ENCODE results near the gene JAM3. TPM values are rescaled to one million over a fixed set of nuclear protein-coding genes. Genes with fewer than 3 reads are reported as not detected.

The JAM3 gene
- total and polyA plus RNA-seq, 2 of the 8 experiments (the other 6 are each of a cell fraction or from before 2014, with no cell fraction given) = 19.6 to 42.8 TPM

- H2BK20ac ChIP-seq (ENCODE audit: low read length) = no peak overlapping the region
- FAIRE-seq = peak; percentile 94
- no peak overlapping the region for H3K4ac ChIP-seq (replicated peaks; ENCODE audit: insufficient read length, low read depth, low read length)
- no peak overlapping the region for H2AFZ ChIP-seq (ENCODE audit: low read length)
- H3K14ac ChIP-seq (ENCODE audit: insufficient read length) = no peak overlapping the region
- no peak overlapping the region for H3K4me3 ChIP-seq (ENCODE audit: extremely low read depth in 1 of 4, insufficient read depth in 2 of 4, low read depth in 3 of 4, low read length in 4 of 4)
- H3K79me2 ChIP-seq (ENCODE audit: control insufficient read depth in 1 of 2, insufficient read depth in 2 of 2, low read length in 2 of 2) = peaks cover 0 to 7% of the 10 kb centered on the region in 2 experiments; a peak in 2 of 4 replicates
- no peaks in the 10 kb centered on the region for H3K9me3 ChIP-seq (ENCODE audit: insufficient read depth in 2 of 2, low read depth in 1 of 2, low read length in 1 of 2)
- no peak overlapping the region for H2BK120ac ChIP-seq (replicated peaks; ENCODE audit: low read depth, low read length)
- WGBS, 2 experiments (ENCODE audit: extremely low coverage in 1 of 2, insufficient coverage in 1 of 2, insufficient read length in 1 of 2, insufficient replicate concordance in 2 of 2, low coverage in 1 of 2, low lambda C conversion rate in 2 of 2, missing lambda C conversion rate in 1 of 2) = 63% methylated on average over 3 of the region's 3 CpGs; no CpG with 5 or more reads in 1 of the 2 experiments
- H3K36me3 ChIP-seq (ENCODE audit: control insufficient read depth in 2 of 4, insufficient read depth in 4 of 4, low read length in 3 of 4) = no peaks in the 10 kb centered on the region; a peak in 1 of 8 replicates
- no peak overlapping the region for H4K8ac ChIP-seq (ENCODE audit: extremely low read depth, insufficient read depth, low read length)
- no peak overlapping the region for H3K23ac ChIP-seq (ENCODE audit: insufficient read length)
- no peak for DNase-seq (ENCODE audit: low read depth in 1 of 2, low spot score in 2 of 2)
- H4K5ac ChIP-seq (ENCODE audit: insufficient read length, low read depth, low read length) = no peak overlapping the region
- no peaks in the 10 kb centered on the region for H3K23me2 ChIP-seq (ENCODE audit: low read depth, low read length)
- H2BK12ac ChIP-seq (ENCODE audit: low read depth, low read length) = no peak overlapping the region
- TF ChIP-seq CTCF (IDR thresholded peaks at IDR 0.05; ENCODE audit: control extremely low read depth in 1 of 3, insufficient read depth in 1 of 3, low read depth in 1 of 3, low read length in 3 of 3) (peak in 2 of 3 experiments; percentile 68 to 75; a peak in 3 of 4 replicates), POLR2AphosphoS5 (IDR thresholded peaks at IDR 0.05; ENCODE audit: low read depth, low read length) (no peak), RAD21 (IDR thresholded peaks at IDR 0.05 in 1 of 2, conservative IDR thresholded peaks at IDR 0.05 in 1 of 2; ENCODE audit: low read depth in 2 of 2, low read length in 2 of 2) (peak; percentile 62 to 74)
- 0 out of 2 replicates have a peak, but pooled peaks cover 2% of the 10 kb centered on the region for H3K79me1 ChIP-seq (ENCODE audit: low read depth, low read length)
- no peak overlapping the region for H2AK5ac ChIP-seq (ENCODE audit: low read depth, low read length)
- H4K91ac ChIP-seq (replicated peaks; ENCODE audit: insufficient read length, low read length) = no peak overlapping the region
- ChIA-PET CTCF (ENCODE audit: partially characterized antibody) (interaction anchor here (0.6 to 7.2 kb wide), 25 partner anchors 10 to 567 kb away, joined by 3 to 86 read pairs (median 4); partner anchors contain the start of gene JAM3), POLR2A (ENCODE audit: partially characterized antibody) (no interaction called here)
- no peak overlapping the region for H2BK15ac ChIP-seq (ENCODE audit: low read length)
- H3K4me2 ChIP-seq (ENCODE audit: insufficient read depth in 1 of 2, low read depth in 2 of 2, low read length in 2 of 2) = no peak overlapping the region
- H3K18ac ChIP-seq (ENCODE audit: extremely low read depth, low read length) = no peak overlapping the region
- H3K56ac ChIP-seq (replicated peaks; ENCODE audit: insufficient read length, low read depth, low read length) = no peak overlapping the region
- no peak overlapping the region for H3K9ac ChIP-seq (replicated peaks in 1 of 4; ENCODE audit: extremely low read depth in 1 of 4, low read depth in 3 of 4, low read length in 3 of 4)
- H3K27me3 ChIP-seq (replicated peaks in 1 of 4; ENCODE audit: control insufficient read depth in 3 of 4, extremely low read depth in 1 of 4, insufficient read depth in 3 of 4, low read length in 3 of 4) = no peaks in the 10 kb centered on the region
- no peak overlapping the region for H3K27ac ChIP-seq (ENCODE audit: low read depth, low read length)
- peaks cover 0 to 4% (median 2%) of the 10 kb centered on the region in 4 experiments; a peak in 3 of 7 replicates for H3K4me1 ChIP-seq (replicated peaks in 1 of 4; ENCODE audit: control insufficient read depth in 3 of 4, insufficient read depth in 4 of 4, low read length in 3 of 4)
- no peaks in the 10 kb centered on the region for H4K20me1 ChIP-seq (replicated peaks in 1 of 2; ENCODE audit: control insufficient read depth in 1 of 2, insufficient read depth in 2 of 2, low read length in 2 of 2)
- no peak overlapping the region for H2BK5ac ChIP-seq (ENCODE audit: low read depth, low read length)
These were observed 29.8 kb downstream of the JAM3 start for GRCh38 chr11:134098566-134099184.

Data from H1 (cell line).